SKM-1 treated with dmso at 0.1 percent for 144 hours (cell line): ENCODE results near the gene AXL.
A peak's percentile ranks its signal among the peaks of the same experiment; 100 is the strongest.

ENCODE experiments used
- DNase-seq: peaks from one replicate; lab custom pipeline; 2025; ENCODE audit not compliant: unreplicated experiment; lab: John Stamatoyannopoulos, UW

Gene AXL

GRCh38 chr19:41234512-41235168, 15.6 kb downstream of the AXL start:
- DNase-seq = no peak

GRCh38 chr19:41235480-41235879, 16.5 kb downstream of the AXL start:
- no peak for DNase-seq

- DNase-seq = no peak
These were observed 19.2 kb downstream of the AXL start for GRCh38 chr19:41238244-41238643.

- DNase-seq = no peak
These were observed 20.3 kb downstream of the AXL start for GRCh38 chr19:41239363-41239762.

- no peak for DNase-seq
These were observed 21.0 kb downstream of the AXL start for GRCh38 chr19:41239961-41240574.

- DNase-seq = no peak
These were observed 22.8 kb downstream of the AXL start for GRCh38 chr19:41241859-41242258.

- no peak for DNase-seq
These were observed 25.1 kb downstream of the AXL start for GRCh38 chr19:41244117-41244516.

- no peak for DNase-seq
These were observed 26.8 kb downstream of the AXL start for GRCh38 chr19:41245843-41246242.

GRCh38 chr19:41248895-41249294, 29.9 kb downstream of the AXL start:
- DNase-seq = no peak

GRCh38 chr19:41249707-41250423, 30.8 kb downstream of the AXL start:
- DNase-seq = no peak

- no peak for DNase-seq
These were observed 34.6 kb downstream of the AXL start for GRCh38 chr19:41253660-41254059.

- DNase-seq = no peak
These were observed 36.1 kb downstream of the AXL start for GRCh38 chr19:41255171-41255570.

- no peak for DNase-seq
These were observed 42.6 kb downstream of the AXL start for GRCh38 chr19:41261474-41262190.

GRCh38 chr19:41263042-41263849, 44.2 kb downstream of the AXL start:
- no peak for DNase-seq

- DNase-seq = peak; percentile 100
These were observed 45.0 kb downstream of the AXL start, which contains the start of gene HNRNPUL1 for GRCh38 chr19:41263850-41264580. Gene HNRNPUL1, plus strand, starts transcription at chr19:41264372. Its CDS starts 132 bp downstream, at chr19:41264504.

GRCh38 chr19:41264581-41265394, 45.8 kb downstream of the AXL start:
- no peak for DNase-seq

GRCh38 chr19:41265395-41266153, 46.6 kb downstream of the AXL start:
- DNase-seq = no peak

GRCh38 chr19:41269055-41269454, 50.0 kb downstream of the AXL start:
- no peak for DNase-seq
